Endothelial cell (in vitro differentiated cells): ENCODE data around the gene UBA1. TPM values are rescaled to one million over a fixed set of nuclear protein-coding genes. Genes with fewer than 3 reads are reported as not detected.
A peak's percentile ranks its signal among the peaks of the same experiment; 100 is the strongest.

Source experiments
- DNase-seq: peaks from one replicate; pipeline ENCODE4 v3.0.0; 2021; ENCODE audit warnings: low spot score
- H3K27ac Mint-ChIP-seq: one replicate; pipeline ENCODE4 v1.8.0; 2021; ENCODE audit warnings: mixed read lengths, inconsistent platforms; ENCODE audit not compliant: unreplicated experiment
- H3K27me3 Mint-ChIP-seq: one replicate; pipeline ENCODE4 v1.8.0; 2021; ENCODE audit warnings: mild to moderate bottlenecking, moderate library complexity, mixed read lengths, inconsistent platforms; ENCODE audit not compliant: unreplicated experiment
- H3K36me3 Mint-ChIP-seq: one replicate; pipeline ENCODE4 v1.8.0; 2021; ENCODE audit warnings: mild to moderate bottlenecking, low read depth, mixed read lengths, inconsistent platforms; ENCODE audit not compliant: unreplicated experiment
- H3K4me1 Mint-ChIP-seq: one replicate; pipeline ENCODE4 v1.8.0; 2021; ENCODE audit warnings: mild to moderate bottlenecking, mixed read lengths, inconsistent platforms; ENCODE audit not compliant: unreplicated experiment
- H3K4me3 Mint-ChIP-seq: one replicate; pipeline ENCODE4 v1.8.0; 2021; ENCODE audit warnings: mild to moderate bottlenecking, mixed read lengths, inconsistent platforms; ENCODE audit not compliant: unreplicated experiment
- H3K9me3 Mint-ChIP-seq: one replicate; pipeline ENCODE4 v1.8.0; 2021; ENCODE audit warnings: mixed read lengths, inconsistent platforms; ENCODE audit not compliant: unreplicated experiment
- CTCF ChIP-seq: fragments of 200-600 bp; sonication (generic); IDR thresholded peaks from one replicate; pipeline ENCODE4 v1.5.0; 2021; ENCODE audit warnings: antibody characterized with exemption; ENCODE audit not compliant: unreplicated experiment
- total RNA-seq: library from RNA; stranded (reverse); fragmentation: NEBNext Ultra II Directional; extraction: Animal tissue kit (Norgen Biotek cat#: 25700); gene quantifications from one replicate; pipeline ENCODE4 v1.2.1, GENCODE V29; 2021; ENCODE audit not compliant: unreplicated experiment

The UBA1 gene
- total RNA-seq, 1 donor from 2014 or later, result 246 TPM

GRCh38 chrX:47230136-47230868 is 36.7 kb downstream of the UBA1 start:
- Mint-ChIP-seq H3K27ac (no peak overlapping the region), H3K36me3 (peaks cover 14% of the 10 kb centered on the region), H3K4me1 (peaks cover 2% of the 10 kb centered on the region), H3K4me3 (peak overlapping the region; percentile 63), H3K27me3 (peaks cover 4% of the 10 kb centered on the region), H3K9me3 (no peaks in the 10 kb centered on the region)
- no peak for DNase-seq
- no peak for TF ChIP-seq CTCF

- H3K27ac Mint-ChIP-seq, result no peak overlapping the region
- no peak overlapping the region for H3K4me3 Mint-ChIP-seq
- no peaks in the 10 kb centered on the region for H3K9me3 Mint-ChIP-seq
- peaks cover 9% of the 10 kb centered on the region for H3K36me3 Mint-ChIP-seq
- H3K27me3 Mint-ChIP-seq, result peaks cover 5% of the 10 kb centered on the region
- no peak for TF ChIP-seq CTCF
- no peak for DNase-seq
- peaks cover 5% of the 10 kb centered on the region for H3K4me1 Mint-ChIP-seq
These were observed 37.5 kb downstream of the UBA1 start for GRCh38 chrX:47231167-47231566.

- Mint-ChIP-seq H3K4me1 (peaks cover 5% of the 10 kb centered on the region), H3K4me3 (peak overlapping the region; percentile 98), H3K36me3 (peaks cover 6% of the 10 kb centered on the region), H3K27ac (peak overlapping the region; percentile 100), H3K27me3 (peaks cover 5% of the 10 kb centered on the region), H3K9me3 (no peaks in the 10 kb centered on the region)
- DNase-seq, result no peak
- TF ChIP-seq CTCF, result no peak
These were observed 38.7 kb downstream of the UBA1 start for GRCh38 chrX:47232197-47232802.

- Mint-ChIP-seq H3K4me3 (peak within 1 kb of the TSS; percentile 98), H3K27ac (peak within 1 kb of the TSS; percentile 100), H3K9me3 (no peaks in the 10 kb centered on the region), H3K4me1 (peaks cover 5% of the 10 kb centered on the region), H3K27me3 (peaks cover 5% of the 10 kb centered on the region), H3K36me3 (peaks cover 6% of the 10 kb centered on the region)
- TF ChIP-seq CTCF, result no peak
- no peak for DNase-seq
These were observed 39.2 kb downstream of the UBA1 start, which contains the start of gene USP11 for GRCh38 chrX:47232803-47233332. USP11 (plus strand) TSS chrX:47233009; CDS start chrX:47233044, 35 bp downstream.
